Psoas muscle (tissue), 8 donors: ENCODE data around the gene HEPACAM. TPM values are rescaled to one million over a fixed set of nuclear protein-coding genes. Genes with fewer than 3 reads are reported as not detected.

Experiments used
- ATAC-seq, 4 donors: fragments of 200-7000 bp; cut with Tn5 transposase; one replicate each; pipeline ENCODE4 v1.9.1; 2020; ENCODE audit warnings: moderate library complexity in 3 of 4, mild to moderate bottlenecking in 2 of 4
- DNase-seq, 2 donors: peaks; one replicate each; pipeline ENCODE4 v3.0.0-alpha.2; 2020
- H3K27ac ChIP-seq: fragments of 200-600 bp; one replicate; pipeline ENCODE4 v1.8.0; 2022
- H3K27me3 ChIP-seq, 3 donors: fragments of 200-600 bp in 1 of 3; one replicate each; pipeline versions ENCODE4 v1.6.1 to v1.8.0; 2013 to 2022; ENCODE audit warnings: low read length in 2 of 3, mild to moderate bottlenecking in 2 of 3, moderate library complexity in 1 of 3; ENCODE audit not compliant: insufficient read depth in 3 of 3
- H3K36me3 ChIP-seq, 2 donors: fragments of 200-600 bp in 1 of 2; one replicate each; pipeline versions ENCODE4 v1.6.1 to v1.8.0; 2013 to 2022; ENCODE audit warnings: low read depth in 1 of 2, mild to moderate bottlenecking in 1 of 2, moderate library complexity in 1 of 2; ENCODE audit not compliant: insufficient read depth in 1 of 2
- H3K4me1 ChIP-seq: fragments of 200-600 bp; one replicate; pipeline ENCODE4 v1.8.0; 2022
- H3K4me3 ChIP-seq: fragments of 200-600 bp; one replicate; pipeline ENCODE4 v1.8.0; 2022; ENCODE audit warnings: mild to moderate bottlenecking
- H3K9me3 ChIP-seq: fragments of 200-600 bp; one replicate; pipeline ENCODE4 v1.8.0; 2022
- WGBS, 3 donors: extraction: QIAGEN DNeasy Blood & Tissue Kit; methylation state at CpG; one replicate each; pipeline versions ENCODE4 v1.1.6 to v1.1.7; 2013; 5-methylcytosine and 5-hydroxymethylcytosine counted together
- intact Hi-C, 2 donors: fragments of 100-400 bp; cut with DNase I; formaldehyde crosslinking; loops; one replicate each; pipeline versions ENCODE4 v1.11.0 to v1.14.2; 2022
- polyA plus RNA-seq, 3 donors: library from polyadenylated mRNA; stranded (reverse); fragments of 200-250 nt; gene quantifications; one replicate each; pipeline ENCODE4 v1.2.3, GENCODE V29; 2013
- total RNA-seq, 4 donors: library from RNA; stranded (reverse); fragmentation: NEBNext Ultra II Directional in 2 of 4; extraction: Animal tissue kit (Norgen Biotek cat#: 25700) in 2 of 4; gene quantifications; one replicate each; pipeline versions ENCODE4 v1.2.1 to v1.2.4, GENCODE V29; 2021 to 2023
- TF ChIP-seq, protein P1 (sequence below): fragments of 200-600 bp; IDR thresholded peaks from one replicate; pipeline ENCODE4 v1.8.0; 2022; ENCODE audit warnings: antibody characterized with exemption
- donor health status: healthy with polysubstance abuse.
- donor health status: DM: no; HTN: no; CAD: no; lungs with moderate emphysema.
- donor health status: Bipolar disorder and iron deficiency.
- donor health status: healthy.
- donor health status: DM: yes; HTN: yes; CAD: no.
- donor health status: DM: no; HTN: no; CAD: no.
- donor health status: DM: no; HTN: no; CAD: no.
- donor health status: DM: yes; HTN: yes; CAD: no.

Gene HEPACAM
- total and polyA plus RNA-seq, 7 donors: 0.05 to 0.25 (median 0.07) TPM; not detected in 2

DNA sequence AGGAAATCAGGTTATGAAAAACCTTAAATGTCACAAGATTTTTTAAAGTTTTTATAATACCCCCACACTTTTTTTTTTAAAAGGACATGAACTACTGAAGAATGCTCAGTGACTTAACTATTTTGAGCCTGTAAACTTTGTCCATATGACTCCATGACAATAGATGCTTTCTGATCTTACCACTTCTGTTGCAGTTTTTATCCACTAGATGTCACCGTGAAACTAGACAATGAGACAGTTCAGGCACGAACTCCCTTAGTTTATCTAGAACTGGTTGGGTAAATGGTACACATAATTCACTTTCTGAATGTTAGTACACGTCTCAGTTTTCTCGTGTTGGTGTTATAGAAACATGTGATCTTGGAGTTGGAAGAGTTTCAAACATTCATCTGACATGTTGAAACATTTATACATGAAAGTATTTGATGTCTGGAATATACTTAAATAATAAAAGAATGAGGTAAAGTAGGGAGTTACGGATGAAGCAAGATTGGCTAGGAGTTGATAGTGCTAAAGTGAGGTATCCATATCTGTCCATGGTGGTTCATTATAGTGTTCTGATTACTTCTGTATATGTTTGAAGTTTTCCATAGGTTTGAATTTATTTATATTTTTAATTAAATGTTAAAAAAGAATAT is 26.2 kb upstream of the HEPACAM start:
- Histone ChIP-seq H3K27me3 (no peaks in the 10 kb centered on the region), H3K27ac (no peak overlapping the region), H3K4me3 (no peak overlapping the region), H3K36me3 (no peaks in the 10 kb centered on the region), H3K9me3 (no peaks in the 10 kb centered on the region), H3K4me1 (no peaks in the 10 kb centered on the region)
- TF ChIP-seq, protein P1, sequence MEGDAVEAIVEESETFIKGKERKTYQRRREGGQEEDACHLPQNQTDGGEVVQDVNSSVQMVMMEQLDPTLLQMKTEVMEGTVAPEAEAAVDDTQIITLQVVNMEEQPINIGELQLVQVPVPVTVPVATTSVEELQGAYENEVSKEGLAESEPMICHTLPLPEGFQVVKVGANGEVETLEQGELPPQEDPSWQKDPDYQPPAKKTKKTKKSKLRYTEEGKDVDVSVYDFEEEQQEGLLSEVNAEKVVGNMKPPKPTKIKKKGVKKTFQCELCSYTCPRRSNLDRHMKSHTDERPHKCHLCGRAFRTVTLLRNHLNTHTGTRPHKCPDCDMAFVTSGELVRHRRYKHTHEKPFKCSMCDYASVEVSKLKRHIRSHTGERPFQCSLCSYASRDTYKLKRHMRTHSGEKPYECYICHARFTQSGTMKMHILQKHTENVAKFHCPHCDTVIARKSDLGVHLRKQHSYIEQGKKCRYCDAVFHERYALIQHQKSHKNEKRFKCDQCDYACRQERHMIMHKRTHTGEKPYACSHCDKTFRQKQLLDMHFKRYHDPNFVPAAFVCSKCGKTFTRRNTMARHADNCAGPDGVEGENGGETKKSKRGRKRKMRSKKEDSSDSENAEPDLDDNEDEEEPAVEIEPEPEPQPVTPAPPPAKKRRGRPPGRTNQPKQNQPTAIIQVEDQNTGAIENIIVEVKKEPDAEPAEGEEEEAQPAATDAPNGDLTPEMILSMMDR: peak; percentile 70
- DNase-seq (no peak), ATAC-seq (peak; percentile 60 to 89 (median 78))
- intact Hi-C loops: loop anchor here (2.0 to 10.0 kb wide), 4 partner anchors 183 to 470 kb away; no protein-coding TSS in a partner anchor
- WGBS, 3 donors: 20 to 22% (median 21%) methylated on average over 5 of the region's 5 CpGs

DNA sequence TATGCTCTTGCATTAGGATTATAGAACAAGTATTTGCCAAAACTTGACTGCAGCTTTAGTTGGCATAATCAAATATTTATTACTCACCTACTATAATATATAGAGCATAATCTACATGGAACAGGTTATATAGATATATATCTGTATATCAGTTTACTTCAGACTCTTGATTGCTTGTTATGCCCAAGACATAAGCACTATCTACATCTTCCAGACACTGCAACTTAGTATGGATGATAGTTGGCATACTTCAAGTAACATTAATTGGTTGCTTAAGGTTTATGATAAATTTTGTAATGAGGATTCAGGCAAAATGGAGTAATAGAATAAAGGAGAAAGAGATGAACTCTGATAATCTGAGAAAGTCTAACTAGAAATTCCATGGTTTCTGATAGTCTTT is 19.2 kb upstream of the HEPACAM start:
- peak overlapping the region; percentile 87 for H3K4me3 ChIP-seq
- peaks cover 9% of the 10 kb centered on the region for H3K4me1 ChIP-seq
- H3K9me3 ChIP-seq: no peaks in the 10 kb centered on the region
- TF ChIP-seq, protein P1: no peak
- intact Hi-C loops: loop anchor here (5.0 to 10.0 kb wide), 6 partner anchors 160 to 920 kb away; partner anchors contain the start of genes EI24 (in 1 of the 2) and TMEM218 (in 1 of the 2)
- no peak for ATAC-seq
- H3K27me3 ChIP-seq: no peaks in the 10 kb centered on the region
- no peaks in the 10 kb centered on the region for H3K36me3 ChIP-seq
- DNase-seq: no peak
- H3K27ac ChIP-seq: no peak overlapping the region

DNA sequence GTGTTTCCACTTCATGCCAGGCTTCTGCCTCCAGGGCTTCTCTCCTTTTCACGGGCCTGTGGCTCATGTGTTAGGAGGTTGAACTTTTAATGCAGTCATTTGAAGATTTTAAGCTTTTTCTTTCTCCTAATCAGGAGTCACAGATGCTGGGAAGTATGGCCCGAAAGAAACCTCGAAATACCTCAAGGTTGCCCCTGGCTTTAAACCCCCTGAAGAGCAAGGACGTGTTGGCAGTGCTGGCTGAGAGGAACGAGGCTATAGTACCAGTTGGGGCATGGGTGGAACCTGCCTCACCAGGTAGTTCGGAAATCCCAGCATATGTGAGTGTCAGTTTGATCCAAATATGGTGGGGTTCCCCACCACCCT is 18.7 kb upstream of the HEPACAM start:
- 27 to 28% (median 27%) methylated on average over 6 of the region's 6 CpGs for WGBS, 3 donors
- H3K4me1 ChIP-seq: peaks cover 9% of the 10 kb centered on the region
- ATAC-seq (no peak), DNase-seq (no peak)
- no peaks in the 10 kb centered on the region for H3K9me3 ChIP-seq
- H3K27ac ChIP-seq: no peak overlapping the region
- H3K36me3 ChIP-seq: no peaks in the 10 kb centered on the region
- intact Hi-C loops: loop anchor here (10.0 kb wide), 4 partner anchors 160 to 920 kb away; partner anchors contain the start of gene TMEM218 (in 1 of the 2)
- peak overlapping the region; percentile 87 for H3K4me3 ChIP-seq
- TF ChIP-seq, protein P1: no peak
- H3K27me3 ChIP-seq: no peaks in the 10 kb centered on the region

DNA sequence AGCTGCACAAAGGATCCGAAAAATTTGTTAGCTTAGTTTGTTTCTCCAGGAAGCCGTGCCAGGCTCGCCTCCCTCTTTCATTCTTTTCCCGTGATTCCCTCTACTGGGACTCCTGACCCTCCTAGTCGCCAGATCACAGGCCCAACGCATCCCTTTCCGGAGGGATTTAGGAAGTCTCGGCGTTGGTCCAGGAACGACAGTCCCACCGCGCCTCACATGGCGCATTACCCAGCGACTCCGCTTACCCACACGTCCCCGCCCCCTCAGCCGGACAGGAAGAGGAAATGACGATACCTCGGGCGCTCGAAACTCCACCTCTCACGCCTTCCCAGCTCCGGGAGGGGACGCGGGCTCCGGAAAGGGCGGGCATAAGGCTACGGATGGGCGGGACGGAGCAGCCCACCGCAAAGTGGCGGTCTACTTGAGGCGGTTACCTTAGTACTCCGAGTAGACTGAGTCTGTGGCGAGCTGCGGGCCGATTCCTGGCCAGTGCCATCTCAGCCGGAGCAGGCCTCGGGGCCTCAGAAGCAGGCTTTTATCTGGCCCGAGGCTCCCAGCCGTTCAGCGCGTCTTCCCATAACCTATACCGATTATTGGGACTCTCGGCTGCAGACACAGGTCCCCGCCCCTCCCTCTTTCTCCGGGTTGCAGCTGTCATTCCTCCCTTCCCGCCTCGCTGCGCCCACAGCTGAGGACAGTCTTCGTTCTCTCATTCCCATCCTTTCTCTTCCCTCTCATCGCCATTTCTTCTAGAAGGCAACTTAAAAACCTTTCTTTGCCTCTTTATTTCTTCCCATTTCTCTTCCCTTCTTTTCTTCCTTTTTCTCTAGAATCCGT is 18.1 kb upstream of the HEPACAM start, which contains the start of gene CCDC15:
TSS of gene CCDC15 (plus strand) at position 450 of the 837 bp plus-strand sequence. CDS start 531 bp downstream, outside the sequence.
- TF ChIP-seq, protein P1: no peak
- no peaks in the 10 kb centered on the region for H3K36me3 ChIP-seq
- peak; percentile 100 for ATAC-seq
- peak; percentile 98 for DNase-seq
- peak within 1 kb of the TSS; percentile 87 for H3K4me3 ChIP-seq
- H3K9me3 ChIP-seq: no peaks in the 10 kb centered on the region
- no peaks in the 10 kb centered on the region for H3K27me3 ChIP-seq
- peak within 1 kb of the TSS; percentile 89 for H3K27ac ChIP-seq
- intact Hi-C loops: loop anchor here (10.0 kb wide), 4 partner anchors 161 to 921 kb away; partner anchors contain the start of gene TMEM218 (in 1 of the 2)
- 0% methylated on average over 53 to 54 of the region's 54 CpGs for WGBS, 3 donors
- H3K4me1 ChIP-seq: peaks cover 9% of the 10 kb centered on the region
